Limb (tissue), 2 donors: Measurements from ENCODE around the gene DNAAF9.
A peak's percentile ranks its signal among the peaks of the same experiment; 100 is the strongest.
"Not testable (repeated sequence)": the region's sequence is repeated elsewhere in the genome, so short reads cannot be mapped to it uniquely, and the experiment has no call there.

ENCODE experiments used
- DNase-seq, 2 donors: peaks; one replicate each; pipeline ENCODE4 v3.0.0-alpha.2; 2016; ENCODE audit errors: extremely low spot score in 2 of 2

Gene DNAAF9

GRCh38 chr20:3407040-3407770, at the start of gene DNAAF9:
Gene DNAAF9, minus strand, starts transcription at chr20:3407669. Its CDS starts 112 bp downstream, at chr20:3407557.
- peak; percentile 61 to 90 for DNase-seq

GRCh38 chr20:3456648-3457047, 49.2 kb upstream of the DNAAF9 start:
- no peak for DNase-seq

GRCh38 chr20:3454831-3455230, 47.4 kb upstream of the DNAAF9 start:
- DNase-seq = no peak

- no peak for DNase-seq
These were observed 45.2 kb upstream of the DNAAF9 start for GRCh38 chr20:3452690-3453089.

GRCh38 chr20:3452136-3452535, 44.7 kb upstream of the DNAAF9 start:
- no peak for DNase-seq

- DNase-seq = no peak
These were observed 41.9 kb upstream of the DNAAF9 start for GRCh38 chr20:3449319-3449718.

- no peak for DNase-seq
These were observed 39.9 kb upstream of the DNAAF9 start for GRCh38 chr20:3447321-3447720.

GRCh38 chr20:3446779-3447178, 39.3 kb upstream of the DNAAF9 start:
- DNase-seq = no peak

GRCh38 chr20:3436864-3437574, 29.6 kb upstream of the DNAAF9 start:
- DNase-seq = no peak

GRCh38 chr20:3434232-3434631, 26.8 kb upstream of the DNAAF9 start:
- no peak for DNase-seq

- DNase-seq = no peak
These were observed 26.3 kb upstream of the DNAAF9 start for GRCh38 chr20:3433744-3434143.

- no peak for DNase-seq
These were observed 25.4 kb upstream of the DNAAF9 start for GRCh38 chr20:3432844-3433243.

- no peak for DNase-seq
These were observed 23.6 kb upstream of the DNAAF9 start for GRCh38 chr20:3431109-3431508.

GRCh38 chr20:3430376-3431069, 23.1 kb upstream of the DNAAF9 start:
- no peak for DNase-seq

- DNase-seq = not testable (repeated sequence)
These were observed 19.3 kb upstream of the DNAAF9 start for GRCh38 chr20:3426766-3427165.

GRCh38 chr20:3423126-3423525, 15.7 kb upstream of the DNAAF9 start:
- DNase-seq = no peak

- no peak for DNase-seq
These were observed 14.5 kb upstream of the DNAAF9 start for GRCh38 chr20:3421985-3422384.

GRCh38 chr20:3420211-3420707, 12.8 kb upstream of the DNAAF9 start:
- no peak for DNase-seq

GRCh38 chr20:3418161-3418560, 10.7 kb upstream of the DNAAF9 start:
- not testable (repeated sequence) for DNase-seq

- DNase-seq = no peak
These were observed 6.7 kb upstream of the DNAAF9 start for GRCh38 chr20:3414122-3414521.

- DNase-seq = no peak
These were observed 6.0 kb upstream of the DNAAF9 start for GRCh38 chr20:3413393-3413889.
